GM21367 (cell line): Measurements from ENCODE around the gene IFITM10.

Experiments used
- ATAC-seq: cut with Tn5 transposase; IDR thresholded peaks from one replicate; pipeline ENCODE4 v1.9.1; 2021; ENCODE audit not compliant: unreplicated experiment

The IFITM10 gene

GRCh38 chr11:1753229-1753928 lies 3.0 kb upstream of the IFITM10 start:
- no peak for ATAC-seq

- no peak for ATAC-seq
These were observed 2.5 kb upstream of the IFITM10 start for GRCh38 chr11:1752907-1753228.

GRCh38 chr11:1751999-1752906 lies 1.9 kb upstream of the IFITM10 start:
- no peak for ATAC-seq

GRCh38 chr11:1751531-1751921 lies 1.1 kb upstream of the IFITM10 start:
- no peak for ATAC-seq

GRCh38 chr11:1750840-1751530 lies 590 bp upstream of the IFITM10 start:
- no peak for ATAC-seq

GRCh38 chr11:1749395-1750351 lies 722 bp downstream of the IFITM10 start:
- ATAC-seq, result no peak

- no peak for ATAC-seq
These were observed 1.6 kb downstream of the IFITM10 start for GRCh38 chr11:1748636-1749394.

- ATAC-seq, result no peak
These were observed 2.4 kb downstream of the IFITM10 start for GRCh38 chr11:1747753-1748635.

- ATAC-seq, result no peak
These were observed 3.2 kb downstream of the IFITM10 start for GRCh38 chr11:1746956-1747752.

- ATAC-seq, result no peak
These were observed 3.9 kb downstream of the IFITM10 start for GRCh38 chr11:1746511-1746931.

GRCh38 chr11:1745701-1746320 lies 4.6 kb downstream of the IFITM10 start:
- ATAC-seq, result no peak

- no peak for ATAC-seq
These were observed 5.3 kb downstream of the IFITM10 start for GRCh38 chr11:1744891-1745700.

GRCh38 chr11:1744137-1744886 lies 6.1 kb downstream of the IFITM10 start:
- ATAC-seq, result no peak

GRCh38 chr11:1743585-1744136 lies 6.7 kb downstream of the IFITM10 start:
- no peak for ATAC-seq

- ATAC-seq, result no peak
These were observed 7.4 kb downstream of the IFITM10 start for GRCh38 chr11:1742869-1743584.
